Left renal pelvis (tissue), 4 donors: ENCODE results near the gene FAM131C. TPM values are rescaled to one million over a fixed set of nuclear protein-coding genes. Genes with fewer than 3 reads are reported as not detected.

Experiments used
- polyA plus RNA-seq, 4 donors: library from polyadenylated mRNA; unstranded; fragments of 120-200 nt; gene quantifications; one replicate each; pipeline ENCODE4 v1.2.1, GENCODE V29; 2013; ENCODE audit not compliant: insufficient read length in 4 of 4

Gene FAM131C
- polyA plus RNA-seq, 4 donors: 1.6 to 1.8 (median 1.7) TPM; not detected in 1

Other genes with a start within 250 kb of the FAM131C start
- 10 to 100 TPM; 50.3 to 64.7 (median 56.2) TPM for gene SPEN, start 225.9 kb downstream of the FAM131C start, polyA plus RNA-seq
- gene ZBTB17, start 97.5 kb downstream of the FAM131C start, polyA plus RNA-seq: 10 to 100 TPM; 26.7 to 40.9 (median 28.5) TPM
- gene SRARP, start 69.4 kb downstream of the FAM131C start, polyA plus RNA-seq: under 1 TPM in 3 of 4 donors, not detected in 1; 0.07 to 0.18 (median 0.07) TPM
- gene HSPB7, start 55.6 kb downstream of the FAM131C start, polyA plus RNA-seq: 1 to 10 TPM; 4.1 to 5.7 (median 4.3) TPM
- gene CLCNKA, start 51.6 kb downstream of the FAM131C start, polyA plus RNA-seq: 10 to 100 TPM in 3 of 4 donors, under 1 TPM in 1; 1.00 to 22.4 (median 16.8) TPM
- gene CLCNKB, start 29.9 kb downstream of the FAM131C start, polyA plus RNA-seq: 10 to 100 TPM in 3 of 4 donors, 1 to 10 TPM in 1; 1.9 to 63.6 (median 37.5) TPM
- 10 to 100 TPM in 3 of 4 donors, 1 to 10 TPM in 1; 5.7 to 23.4 (median 16.2) TPM for gene EPHA2, start 82.4 kb upstream of the FAM131C start, polyA plus RNA-seq
- 10 to 100 TPM in 3 of 4 donors, 1 to 10 TPM in 1; 7.3 to 28.2 (median 18.9) TPM for gene ARHGEF19, start 139.0 kb upstream of the FAM131C start, polyA plus RNA-seq
- 1 to 10 TPM; 4.2 to 6.6 (median 4.8) TPM for gene CPLANE2, start 163.5 kb upstream of the FAM131C start, polyA plus RNA-seq